H1 (cell line): Measurements from ENCODE around the gene RAET1G. TPM values are rescaled to one million over a fixed set of nuclear protein-coding genes. Genes with fewer than 3 reads are reported as not detected.

Source experiments
- GABPA ChIP-seq: IDR thresholded peaks from 2 replicates; pipeline ENCODE4 v1.6.1; 2011; ENCODE audit warnings: mild to moderate bottlenecking, low read length, moderate library complexity, borderline replicate concordance; ENCODE audit not compliant: insufficient read depth
- HDAC2 ChIP-seq, 2 experiments: fragments of 300-600 bp in 1 of 2; sonication (generic) in 1 of 2; IDR thresholded peaks; 2 replicates each; pipeline ENCODE4 v1.6.1; 2011 to 2012; ENCODE audit warnings: low read depth in 2 of 2, low read length in 2 of 2, mild to moderate bottlenecking in 2 of 2, moderate library complexity in 2 of 2, borderline replicate concordance in 1 of 2, inconsistent platforms in 1 of 2
- JUND ChIP-seq: IDR thresholded peaks from 2 replicates; pipeline ENCODE4 v1.6.1; 2011; ENCODE audit warnings: mild to moderate bottlenecking, improper control_type of control experiment, low read length
- SIN3A ChIP-seq, 2 experiments: IDR thresholded peaks in 1 of 2; conservative IDR thresholded peaks in 1 of 2; 2 replicates each; pipeline ENCODE4 v1.6.1; 2011 to 2012; ENCODE audit warnings: low read length in 2 of 2, improper control_type of control experiment in 1 of 2, low read depth in 1 of 2, mild to moderate bottlenecking in 1 of 2
- SUZ12 ChIP-seq: fragments of 200-600 bp; sonication (generic); IDR thresholded peaks from 2 replicates; pipeline ENCODE4 v1.6.1; 2012; ENCODE audit warnings: mild to moderate bottlenecking, inconsistent platforms, low read length, moderate library complexity, mixed read lengths
- polyA plus RNA-seq, 7 experiments: library from polyadenylated mRNA; depleted of rRNA in 3 of 7; stranded (reverse) in 5 of 7; unstranded in 2 of 7; fragments of >200 nt in 5 of 7; fragments of 200-250 nt in 2 of 7; gene quantifications; 1 replicate in 5 of 7; 2 replicates in 1 of 7; 4 replicates in 1 of 7; pipeline versions ENCODE4 v1.2.1 to v1.2.3, GENCODE V29; 2011 to 2013; ENCODE audit warnings: missing spikeins in 2 of 7, mixed read lengths in 2 of 7
- total RNA-seq: library from RNA; stranded (reverse); fragmentation: NEBNext Ultra II Directional; extraction: Animal tissue kit (Norgen Biotek cat#: 25700); gene quantifications from 2 replicates; pipeline ENCODE4 v1.2.1, GENCODE V29; 2021
- TF ChIP-seq, protein P1 (sequence below): IDR thresholded peaks from 2 replicates; pipeline ENCODE4 v1.6.1; 2012; ENCODE audit warnings: inconsistent platforms
- TF ChIP-seq, protein P2 (sequence below): IDR thresholded peaks from 2 replicates; pipeline ENCODE4 v1.6.1; 2011; ENCODE audit warnings: low read length, improper control_type of control experiment

The RAET1G gene
- total and polyA plus RNA-seq, 2 of the 8 experiments (the other 6 are each of a cell fraction or from before 2014, with no cell fraction given), result 0.08 TPM; not detected in 1

DNA sequence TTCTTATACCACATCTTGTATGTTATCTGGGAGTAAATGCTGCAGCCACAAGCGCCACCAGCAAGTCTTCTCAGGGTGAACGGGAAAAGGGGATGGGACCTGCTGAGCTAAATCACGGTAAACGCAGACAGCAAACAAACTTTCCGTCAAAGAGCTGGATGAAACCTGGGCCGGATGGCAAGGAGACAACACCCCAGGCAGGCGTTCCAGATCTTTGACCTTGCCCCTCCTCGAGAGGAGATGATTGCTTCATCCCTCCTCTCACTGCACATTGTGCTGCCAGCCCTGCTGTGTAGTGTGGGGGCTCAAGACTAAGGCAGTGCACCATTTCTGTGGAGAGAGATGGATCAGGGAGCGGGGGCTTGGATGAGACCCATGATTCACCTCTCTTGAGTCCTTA, 34.8 kb downstream of the RAET1G start (continued):
- no peak for TF ChIP-seq SIN3A (conservative IDR thresholded peaks at IDR 0.05 in 1 of 2, IDR thresholded peaks at IDR 0.05 in 1 of 2; ENCODE audit: low read depth in 1 of 2, low read length in 2 of 2)
- TF ChIP-seq, protein P1, sequence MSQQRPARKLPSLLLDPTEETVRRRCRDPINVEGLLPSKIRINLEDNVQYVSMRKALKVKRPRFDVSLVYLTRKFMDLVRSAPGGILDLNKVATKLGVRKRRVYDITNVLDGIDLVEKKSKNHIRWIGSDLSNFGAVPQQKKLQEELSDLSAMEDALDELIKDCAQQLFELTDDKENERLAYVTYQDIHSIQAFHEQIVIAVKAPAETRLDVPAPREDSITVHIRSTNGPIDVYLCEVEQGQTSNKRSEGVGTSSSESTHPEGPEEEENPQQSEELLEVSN, result no peak
- TF ChIP-seq SUZ12, result no peak
- no peak for TF ChIP-seq JUND
- TF ChIP-seq HDAC2 (IDR thresholded peaks at IDR 0.05; ENCODE audit: borderline replicate concordance in 1 of 2, low read depth in 2 of 2, low read length in 2 of 2), result no peak
- TF ChIP-seq, protein P2, sequence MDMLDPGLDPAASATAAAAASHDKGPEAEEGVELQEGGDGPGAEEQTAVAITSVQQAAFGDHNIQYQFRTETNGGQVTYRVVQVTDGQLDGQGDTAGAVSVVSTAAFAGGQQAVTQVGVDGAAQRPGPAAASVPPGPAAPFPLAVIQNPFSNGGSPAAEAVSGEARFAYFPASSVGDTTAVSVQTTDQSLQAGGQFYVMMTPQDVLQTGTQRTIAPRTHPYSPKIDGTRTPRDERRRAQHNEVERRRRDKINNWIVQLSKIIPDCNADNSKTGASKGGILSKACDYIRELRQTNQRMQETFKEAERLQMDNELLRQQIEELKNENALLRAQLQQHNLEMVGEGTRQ, result no peak
- no peak for TF ChIP-seq GABPA
